ENCODE measurements around the gene TNIP1.

- TF ChIP-seq POLR2A (IDR thresholded peaks at IDR 0.05) = no peak
- TF ChIP-seq, protein P1, sequence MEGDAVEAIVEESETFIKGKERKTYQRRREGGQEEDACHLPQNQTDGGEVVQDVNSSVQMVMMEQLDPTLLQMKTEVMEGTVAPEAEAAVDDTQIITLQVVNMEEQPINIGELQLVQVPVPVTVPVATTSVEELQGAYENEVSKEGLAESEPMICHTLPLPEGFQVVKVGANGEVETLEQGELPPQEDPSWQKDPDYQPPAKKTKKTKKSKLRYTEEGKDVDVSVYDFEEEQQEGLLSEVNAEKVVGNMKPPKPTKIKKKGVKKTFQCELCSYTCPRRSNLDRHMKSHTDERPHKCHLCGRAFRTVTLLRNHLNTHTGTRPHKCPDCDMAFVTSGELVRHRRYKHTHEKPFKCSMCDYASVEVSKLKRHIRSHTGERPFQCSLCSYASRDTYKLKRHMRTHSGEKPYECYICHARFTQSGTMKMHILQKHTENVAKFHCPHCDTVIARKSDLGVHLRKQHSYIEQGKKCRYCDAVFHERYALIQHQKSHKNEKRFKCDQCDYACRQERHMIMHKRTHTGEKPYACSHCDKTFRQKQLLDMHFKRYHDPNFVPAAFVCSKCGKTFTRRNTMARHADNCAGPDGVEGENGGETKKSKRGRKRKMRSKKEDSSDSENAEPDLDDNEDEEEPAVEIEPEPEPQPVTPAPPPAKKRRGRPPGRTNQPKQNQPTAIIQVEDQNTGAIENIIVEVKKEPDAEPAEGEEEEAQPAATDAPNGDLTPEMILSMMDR (IDR thresholded peaks at IDR 0.05) = no peak
These were observed 18.3 kb downstream of the TNIP1 start for GRCh38 chr5:151062405-151063141.

All from testis (tissue), 2 donors.